WI38 (cell line): ENCODE measurements around the gene PERM1.

ENCODE experiments used
- H3K4me3 ChIP-seq: 2 replicates; pipeline ENCODE4 v1.5.1; 2011; ENCODE audit warnings: low read depth, mild to moderate bottlenecking, control low read depth, low read length
- TF ChIP-seq, protein P1 (sequence below): IDR thresholded peaks from 2 replicates; pipeline ENCODE4 v1.5.1; 2012; ENCODE audit warnings: low read depth, mild to moderate bottlenecking, control low read depth, low read length

PERM1 gene

DNA sequence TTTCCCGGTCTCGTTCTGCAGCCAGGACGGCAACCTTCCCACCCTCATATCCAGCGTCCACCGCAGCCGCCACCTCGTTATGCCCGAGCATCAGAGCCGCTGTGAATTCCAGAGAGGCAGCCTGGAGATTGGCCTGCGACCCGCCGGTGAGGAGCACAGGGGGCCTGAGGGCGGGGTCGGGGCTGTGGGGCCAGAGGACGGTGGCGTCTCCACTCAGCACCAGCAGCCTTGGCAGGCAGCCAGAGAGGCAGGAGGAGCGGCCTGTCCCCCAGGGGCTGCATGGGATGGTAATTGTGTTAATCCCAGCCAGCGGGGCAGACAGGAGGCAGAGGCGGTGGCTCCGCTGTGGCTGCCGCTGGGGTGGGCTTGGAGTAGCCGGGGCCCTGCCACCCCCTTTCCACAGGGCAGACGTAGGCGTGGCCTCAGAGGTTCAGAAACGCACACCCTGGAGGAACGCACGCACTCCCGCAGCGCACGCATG, 46.1 kb downstream of the PERM1 start:
- H3K4me3 ChIP-seq = no peak overlapping the region

DNA sequence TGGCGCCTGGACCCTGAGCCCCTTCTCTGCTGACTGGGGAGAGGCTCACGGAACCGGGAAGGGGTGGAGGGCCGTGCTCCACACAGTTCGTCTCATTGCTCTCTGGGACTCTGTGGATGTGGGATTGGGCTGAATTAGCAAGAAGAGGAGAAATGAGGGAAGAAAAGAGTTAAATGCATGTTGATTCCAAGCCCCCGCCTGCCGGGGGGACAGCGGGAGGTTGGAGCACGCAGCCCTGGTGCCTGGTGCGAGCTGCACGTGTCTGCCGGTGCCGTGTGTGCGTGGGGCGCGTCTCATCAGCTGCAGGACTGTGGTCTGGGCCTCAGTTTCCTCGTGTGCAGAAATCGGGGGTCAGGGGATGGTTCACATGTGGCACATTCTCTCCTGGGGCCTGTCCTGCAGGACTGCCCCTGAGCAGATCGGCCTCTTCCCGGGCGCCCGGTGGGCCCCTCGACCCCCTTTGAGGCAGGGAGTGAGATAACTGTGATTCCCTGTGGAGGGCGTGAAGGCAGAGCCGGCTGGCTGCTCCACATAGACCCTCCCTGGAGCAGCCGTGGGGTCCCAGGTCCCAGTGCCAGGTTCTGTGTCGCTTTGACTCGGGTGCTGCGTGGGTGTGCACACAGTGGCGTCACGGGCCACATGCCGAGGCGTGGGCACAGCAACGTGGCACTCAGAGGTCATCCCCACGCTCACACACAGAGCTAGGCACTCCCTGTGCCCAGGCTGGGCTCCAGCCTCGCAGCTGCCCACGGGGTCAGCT, 46.7 kb downstream of the PERM1 start:
- TF ChIP-seq, protein P1, sequence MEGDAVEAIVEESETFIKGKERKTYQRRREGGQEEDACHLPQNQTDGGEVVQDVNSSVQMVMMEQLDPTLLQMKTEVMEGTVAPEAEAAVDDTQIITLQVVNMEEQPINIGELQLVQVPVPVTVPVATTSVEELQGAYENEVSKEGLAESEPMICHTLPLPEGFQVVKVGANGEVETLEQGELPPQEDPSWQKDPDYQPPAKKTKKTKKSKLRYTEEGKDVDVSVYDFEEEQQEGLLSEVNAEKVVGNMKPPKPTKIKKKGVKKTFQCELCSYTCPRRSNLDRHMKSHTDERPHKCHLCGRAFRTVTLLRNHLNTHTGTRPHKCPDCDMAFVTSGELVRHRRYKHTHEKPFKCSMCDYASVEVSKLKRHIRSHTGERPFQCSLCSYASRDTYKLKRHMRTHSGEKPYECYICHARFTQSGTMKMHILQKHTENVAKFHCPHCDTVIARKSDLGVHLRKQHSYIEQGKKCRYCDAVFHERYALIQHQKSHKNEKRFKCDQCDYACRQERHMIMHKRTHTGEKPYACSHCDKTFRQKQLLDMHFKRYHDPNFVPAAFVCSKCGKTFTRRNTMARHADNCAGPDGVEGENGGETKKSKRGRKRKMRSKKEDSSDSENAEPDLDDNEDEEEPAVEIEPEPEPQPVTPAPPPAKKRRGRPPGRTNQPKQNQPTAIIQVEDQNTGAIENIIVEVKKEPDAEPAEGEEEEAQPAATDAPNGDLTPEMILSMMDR = no peak
- no peak overlapping the region for H3K4me3 ChIP-seq

More for the DNA sequence above, 46.1 kb downstream of the PERM1 start:
- TF ChIP-seq, protein P1 = no peak

DNA sequence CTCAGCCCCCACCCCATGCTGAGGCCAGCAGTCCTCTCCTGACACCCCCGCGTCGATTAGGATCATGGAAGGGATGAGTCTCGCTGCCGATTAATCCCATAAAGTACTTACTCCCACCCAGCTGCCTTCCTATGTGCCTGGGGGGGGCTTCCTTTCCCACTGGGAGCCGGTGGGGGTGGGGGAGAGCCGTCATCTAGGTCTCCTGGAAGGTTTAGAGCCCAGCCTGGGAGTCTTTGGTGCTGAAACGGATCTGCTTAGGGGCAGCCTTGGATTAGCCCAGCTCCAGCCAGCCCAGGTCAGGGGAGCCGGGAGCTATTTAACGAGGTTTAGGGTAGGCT, 48.3 kb downstream of the PERM1 start:
- no peak overlapping the region for H3K4me3 ChIP-seq
- TF ChIP-seq, protein P1 = no peak

DNA sequence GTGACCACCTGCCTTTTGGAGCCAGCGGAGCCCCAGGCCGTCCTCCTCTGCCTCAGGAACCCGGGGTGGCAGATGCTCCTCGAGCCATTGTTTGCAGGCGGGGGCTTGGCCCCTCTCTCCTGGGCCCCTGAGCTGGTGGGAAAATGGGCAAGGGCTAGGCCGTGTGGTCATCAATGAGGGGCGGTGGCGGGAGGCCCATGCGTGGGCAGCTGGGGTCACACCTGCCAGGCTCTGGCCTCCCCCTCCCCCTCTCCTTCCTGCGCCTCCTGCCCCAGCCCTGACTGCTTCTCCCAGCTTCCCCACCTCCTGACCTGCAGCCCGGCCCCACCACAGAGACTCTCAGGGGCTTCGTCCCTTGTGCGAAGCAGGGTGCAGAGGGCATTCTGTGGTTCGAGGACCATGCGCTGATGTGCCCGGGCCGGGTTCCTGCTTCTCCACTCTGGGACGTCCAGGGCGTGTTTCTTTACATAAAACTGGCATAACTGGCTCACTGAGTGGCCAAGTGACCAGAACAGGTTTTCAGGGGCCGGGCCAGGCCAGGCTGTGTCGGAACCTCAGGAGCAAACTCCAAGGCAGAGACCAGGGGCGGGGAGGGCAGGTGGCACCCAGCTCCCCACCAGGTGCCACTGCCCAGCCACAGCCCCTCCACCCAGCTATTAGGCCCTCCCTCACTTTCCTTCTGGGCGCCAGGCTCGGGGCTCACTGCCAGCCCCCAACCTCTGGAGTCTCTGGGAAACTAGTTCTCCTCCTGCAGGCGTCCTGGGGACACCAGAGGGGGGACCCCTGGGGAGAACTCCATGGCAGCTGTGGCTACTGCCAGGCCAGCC, 48.9 kb downstream of the PERM1 start:
- TF ChIP-seq, protein P1 = no peak
- no peak overlapping the region for H3K4me3 ChIP-seq

DNA sequence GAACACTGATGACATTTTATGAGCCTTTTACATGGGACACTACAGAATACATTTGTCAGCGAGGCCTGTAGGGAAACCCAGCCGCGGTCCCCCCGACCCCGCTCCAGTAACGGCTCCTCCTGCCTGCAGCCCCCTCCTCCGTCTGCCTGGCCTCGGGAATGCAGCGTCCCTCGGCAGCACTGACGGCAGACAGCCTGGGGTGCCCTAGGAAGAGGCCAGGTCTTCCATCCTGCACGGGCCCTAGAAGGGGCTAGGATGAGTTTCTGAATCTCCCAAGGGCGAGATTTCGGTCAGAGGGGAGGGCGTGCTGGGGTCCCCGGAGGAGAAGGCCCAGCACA, 49.8 kb downstream of the PERM1 start:
- H3K4me3 ChIP-seq = no peak overlapping the region
- TF ChIP-seq, protein P1 = no peak

DNA sequence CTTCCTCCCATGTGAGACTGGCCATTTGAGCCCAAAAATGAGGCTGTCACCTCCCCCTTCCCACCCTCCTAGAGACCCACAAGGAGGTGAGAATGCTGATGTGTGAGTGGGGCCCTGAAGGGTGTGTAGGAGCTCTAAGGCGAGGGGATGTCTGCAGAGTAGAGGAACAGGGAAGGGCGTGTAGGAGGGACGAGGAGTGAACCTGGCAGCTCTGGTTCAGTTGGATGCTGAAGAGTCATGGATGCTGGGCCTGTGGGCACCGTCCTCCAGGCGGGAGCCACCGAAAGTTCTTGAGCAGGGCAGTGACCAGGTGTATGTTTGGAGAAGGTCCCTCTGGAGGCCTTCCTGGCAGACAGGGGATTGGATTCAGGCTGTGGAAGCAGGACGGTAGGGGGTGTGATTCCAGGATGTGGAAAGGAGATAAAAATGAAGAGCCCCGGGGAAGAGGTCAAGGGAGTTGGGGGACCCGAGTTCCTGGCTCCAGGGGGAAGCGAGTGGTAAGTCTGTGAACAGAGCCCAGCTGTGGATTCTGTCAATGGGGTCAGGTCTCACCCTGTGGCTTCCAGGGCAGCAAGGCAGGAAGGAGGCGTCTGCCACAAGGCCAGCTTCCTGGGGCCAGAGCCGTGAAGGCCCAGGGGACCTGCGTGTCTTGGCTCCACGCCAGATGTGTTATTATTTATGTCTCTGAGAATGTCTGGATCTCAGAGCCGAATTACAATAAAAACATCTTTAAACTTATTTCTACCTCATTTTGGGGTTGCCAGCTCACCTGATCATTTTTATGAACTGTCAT, 50.3 kb downstream of the PERM1 start:
- H3K4me3 ChIP-seq = no peak overlapping the region
- TF ChIP-seq, protein P1 = no peak
